HS-5 (cell line): ENCODE results near the gene MPPED1.

ENCODE experiments used
- DNase-seq: peaks from one replicate; pipeline ENCODE4 v3.0.0-alpha.2; 2012; ENCODE audit warnings: low read depth

MPPED1 gene

DNA sequence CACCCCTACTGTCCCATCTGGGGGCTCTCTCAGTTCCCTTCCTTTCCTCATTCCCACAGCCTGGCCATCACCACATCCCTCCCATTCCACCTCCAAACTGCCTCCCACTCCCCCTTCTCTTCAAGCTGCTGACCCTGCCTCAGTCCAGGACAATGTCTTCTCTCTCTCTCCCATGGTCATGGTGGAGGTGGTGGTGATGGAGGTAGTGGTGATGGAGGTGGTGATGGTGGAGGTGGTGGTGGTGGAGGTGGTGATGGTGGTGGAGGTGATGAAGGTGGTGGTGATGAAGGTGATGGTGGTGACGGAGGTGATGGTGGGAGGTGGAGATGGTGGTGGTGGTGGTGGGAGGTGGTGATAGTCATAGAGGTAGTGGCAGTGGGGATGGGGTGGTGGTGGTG lies 87.0 kb downstream of the MPPED1 start:
- no peak for DNase-seq

DNA sequence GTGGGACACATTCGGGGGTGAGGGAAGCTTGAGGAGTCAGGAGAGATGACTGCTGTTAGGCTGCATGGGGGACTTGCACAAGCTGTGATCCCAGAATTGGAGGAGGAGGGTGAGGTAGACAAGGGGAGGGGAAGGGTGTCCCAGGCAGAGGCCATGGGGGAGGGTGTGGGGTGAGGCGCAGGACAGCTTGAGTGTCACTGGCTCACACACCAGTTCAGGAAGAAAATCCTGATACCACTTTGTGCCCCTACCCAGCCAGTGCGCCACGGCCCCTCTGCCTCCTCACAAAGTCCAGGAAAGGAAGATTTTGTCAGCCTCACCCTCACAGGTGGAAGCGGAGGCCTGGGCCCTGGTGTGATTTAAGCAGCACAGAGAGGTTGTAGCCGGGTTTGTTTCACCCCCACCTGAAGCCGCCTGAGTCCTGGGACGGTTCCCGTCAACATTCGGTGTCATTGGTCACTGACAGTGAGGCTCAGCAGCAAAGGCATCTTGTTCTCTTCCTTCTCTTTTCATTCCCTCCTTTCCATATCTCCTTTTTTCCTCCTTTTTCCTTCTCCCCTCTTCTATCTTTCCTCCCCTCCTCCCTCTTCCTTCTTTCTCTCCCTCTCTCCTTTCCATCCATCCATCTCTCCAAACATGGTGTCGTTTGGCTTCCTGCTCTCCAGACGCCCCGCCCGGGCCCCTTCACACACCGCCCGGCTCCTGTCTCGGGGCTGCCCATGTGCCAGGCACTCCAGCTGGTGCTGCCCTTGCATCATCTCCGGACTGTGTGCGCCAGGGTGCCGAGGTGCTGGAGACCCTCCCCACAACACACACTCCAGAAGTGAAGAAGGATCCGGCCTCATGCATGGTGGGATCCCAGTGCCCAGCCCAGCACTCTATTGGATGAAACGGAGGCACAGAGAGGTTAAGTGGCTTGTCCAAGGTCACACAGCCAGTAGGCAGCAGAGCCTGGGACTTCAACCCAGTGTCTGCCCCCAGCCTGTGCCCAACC lies 89.3 kb downstream of the MPPED1 start:
- DNase-seq = no peak

DNA sequence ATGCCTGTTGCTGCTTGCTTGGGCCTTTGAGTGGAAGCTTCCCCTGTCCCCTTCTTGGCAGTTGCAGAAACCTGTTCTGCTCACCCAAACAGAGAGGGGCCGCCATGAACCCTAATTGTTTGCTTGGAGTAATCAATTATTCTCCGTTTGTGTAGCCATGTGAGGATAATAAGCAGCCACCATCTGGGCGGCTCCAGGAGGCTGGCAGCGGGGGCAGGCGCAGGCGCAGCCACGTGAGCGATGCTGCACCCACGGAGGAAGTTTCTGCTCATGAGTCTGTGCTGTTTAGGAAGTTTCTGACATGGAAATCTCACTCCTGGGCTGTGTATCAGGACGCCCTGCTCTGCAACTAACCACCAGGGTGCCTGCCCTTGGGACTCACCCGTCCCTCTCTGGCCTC lies 90.1 kb downstream of the MPPED1 start:
- no peak for DNase-seq

DNA sequence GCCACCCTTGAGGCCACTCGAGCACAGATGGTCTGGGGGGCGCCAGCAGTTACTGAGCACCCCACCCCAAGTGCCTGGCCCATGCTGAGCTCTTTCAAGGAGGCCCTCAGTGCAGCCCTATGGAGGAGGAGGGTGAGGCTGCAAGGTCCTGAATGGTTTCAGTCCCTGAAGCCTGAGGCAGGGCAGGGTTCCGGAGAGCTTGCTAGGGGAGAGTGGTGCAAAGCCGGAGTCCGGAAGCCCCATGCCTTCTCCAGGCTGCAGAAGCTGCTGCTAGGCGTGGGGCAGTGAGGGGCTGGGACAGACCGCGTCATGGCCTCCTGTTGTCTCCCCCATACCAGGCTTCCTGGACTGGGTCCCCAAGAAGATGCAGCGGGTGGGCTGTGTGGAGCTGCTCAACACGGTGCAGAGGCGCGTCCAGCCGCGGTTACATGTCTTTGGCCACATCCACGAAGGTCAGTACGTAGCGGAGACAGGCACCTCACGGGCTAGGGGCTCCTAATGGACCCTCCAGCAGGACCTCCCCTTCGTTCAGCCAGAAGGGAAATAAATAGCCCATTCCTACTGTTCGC lies 90.6 kb downstream of the MPPED1 start:
- DNase-seq = no peak

DNA sequence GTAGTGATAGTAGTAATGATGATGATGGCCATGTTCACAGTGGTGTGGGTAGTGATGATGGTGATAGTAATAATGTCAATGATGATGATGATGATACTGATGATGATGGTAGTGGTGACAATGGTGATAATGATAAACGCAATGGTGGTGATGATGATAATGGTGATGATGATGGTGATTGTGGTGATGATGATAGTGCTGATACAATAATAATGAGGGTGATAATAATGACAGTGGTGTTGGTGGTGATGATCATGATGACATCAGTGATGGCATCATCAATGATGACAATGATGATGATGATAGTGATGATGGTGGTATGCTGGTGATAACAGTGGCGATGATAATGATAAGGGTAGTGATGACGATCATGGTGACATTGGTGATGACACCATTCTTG lies 92.3 kb downstream of the MPPED1 start:
- DNase-seq = no peak

DNA sequence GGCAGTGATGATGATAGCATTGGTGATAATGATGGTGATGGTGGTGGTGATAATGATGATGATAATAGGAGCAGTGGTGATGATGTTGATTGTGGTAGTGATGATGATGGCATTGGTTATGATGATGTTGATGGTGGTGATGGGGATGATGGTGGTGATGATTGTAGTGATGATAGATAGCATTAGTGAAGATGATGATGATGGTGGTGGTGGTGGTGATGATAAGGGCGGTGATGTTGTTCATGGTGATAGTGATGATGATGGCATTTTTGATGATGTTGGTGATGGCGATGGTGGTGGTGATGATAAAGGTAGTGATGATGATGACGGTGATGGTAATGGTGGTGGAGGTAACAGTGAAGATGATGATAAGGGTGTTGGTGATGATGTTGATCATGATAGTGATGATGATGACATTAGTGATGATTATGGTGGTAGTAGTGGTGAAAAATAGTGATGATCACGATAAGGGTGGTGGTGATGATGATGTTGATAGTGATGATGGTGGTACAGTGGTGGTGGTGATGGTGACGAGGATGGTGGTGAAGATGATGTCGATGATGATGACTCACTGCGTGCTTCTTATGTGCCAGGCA lies 93.0 kb downstream of the MPPED1 start:
- no peak for DNase-seq

DNA sequence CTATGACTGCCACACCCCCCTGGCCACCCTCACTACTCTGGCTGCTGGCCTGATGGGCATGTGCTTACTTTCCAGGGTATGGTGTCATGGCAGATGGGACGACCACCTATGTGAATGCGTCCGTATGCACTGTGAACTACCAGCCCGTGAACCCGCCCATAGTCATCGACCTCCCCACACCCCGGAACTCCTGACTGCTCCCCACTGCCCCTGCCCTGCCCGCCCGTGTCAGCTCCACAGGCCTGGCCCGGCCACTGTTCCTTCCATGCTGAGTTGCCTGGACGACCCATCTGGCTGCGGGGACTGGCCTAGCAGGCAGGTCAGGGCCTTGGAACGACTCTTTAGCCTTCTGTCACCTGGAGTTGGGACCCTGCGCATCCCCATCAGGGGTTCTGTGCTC lies 93.6 kb downstream of the MPPED1 start:
- DNase-seq = no peak

DNA sequence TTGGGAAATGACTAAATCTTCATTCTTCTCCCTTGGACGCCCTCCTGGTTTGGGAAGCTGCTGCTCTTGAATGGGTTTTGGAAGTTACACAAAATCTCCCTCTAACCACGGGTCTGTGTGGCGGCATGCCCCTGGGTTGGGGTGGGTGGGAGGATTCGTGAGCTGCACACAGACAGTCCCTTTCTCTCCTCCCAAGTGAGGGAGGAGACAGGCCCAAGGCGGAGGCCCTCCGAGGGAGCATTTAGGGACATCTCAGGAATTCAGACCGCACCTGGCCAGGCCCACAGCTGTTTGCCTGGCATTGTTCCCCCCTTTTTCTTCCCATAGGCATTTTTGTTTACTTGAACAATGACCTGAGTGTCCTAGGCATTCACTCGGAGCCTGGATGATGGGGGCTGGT lies 94.1 kb downstream of the MPPED1 start:
- no peak for DNase-seq

DNA sequence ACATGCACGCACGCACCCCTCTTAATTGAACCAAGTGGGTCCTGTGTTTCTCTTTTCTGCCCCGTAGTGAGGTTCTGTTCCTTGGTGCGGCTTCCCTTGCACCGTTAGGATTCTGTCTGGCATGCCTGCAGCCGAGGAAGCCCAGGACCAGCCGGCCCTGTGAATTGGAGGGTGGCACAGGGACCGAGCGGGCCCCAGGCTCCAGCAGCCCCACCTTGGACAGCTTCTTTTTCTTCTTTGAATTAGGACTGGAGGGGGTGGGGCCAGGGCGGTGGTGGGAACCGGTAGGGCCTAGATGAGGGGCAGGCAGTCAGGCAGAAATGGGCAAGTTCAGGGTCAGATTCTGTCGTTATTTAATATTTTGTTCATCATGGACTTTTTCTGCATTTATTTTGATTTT lies 94.7 kb downstream of the MPPED1 start:
- DNase-seq = no peak

DNA sequence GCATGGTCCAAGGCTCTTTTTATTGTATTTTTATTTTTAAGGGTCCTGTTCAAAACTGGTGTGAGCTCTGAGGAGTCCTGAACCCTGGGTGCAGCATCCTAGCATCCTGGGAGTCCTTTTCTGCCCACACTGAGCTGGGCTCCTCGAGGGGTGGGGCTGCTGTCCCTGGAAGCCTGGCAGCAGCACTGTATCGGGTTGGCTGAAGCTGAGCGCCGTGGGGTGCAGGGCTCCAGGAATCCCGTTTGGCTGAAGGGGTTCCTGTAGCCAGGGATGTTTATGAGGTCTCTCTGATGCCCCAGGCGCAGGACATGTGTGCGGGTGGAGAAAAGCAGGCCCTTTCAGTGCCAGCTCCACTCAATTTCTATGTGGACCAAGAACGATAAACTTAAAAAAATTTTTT lies 95.4 kb downstream of the MPPED1 start:
- no peak for DNase-seq

DNA sequence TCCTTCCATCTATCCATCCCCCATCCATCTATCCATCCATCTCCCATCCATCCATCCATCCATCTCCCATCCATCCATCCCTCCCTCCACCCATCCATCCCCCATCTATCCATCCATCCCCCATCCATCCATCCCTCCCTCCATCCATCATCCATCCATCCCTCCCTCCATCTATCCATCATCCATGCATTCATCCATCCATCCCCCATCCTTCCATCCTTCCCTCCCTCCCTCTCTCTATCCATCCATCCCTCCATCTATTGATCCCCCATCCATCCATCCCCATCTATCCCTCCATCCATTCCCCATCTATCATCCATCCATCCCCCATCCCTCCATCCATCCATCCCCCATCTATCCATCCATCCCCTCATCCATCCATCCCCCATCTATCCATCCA lies 96.7 kb downstream of the MPPED1 start:
- DNase-seq = no peak

DNA sequence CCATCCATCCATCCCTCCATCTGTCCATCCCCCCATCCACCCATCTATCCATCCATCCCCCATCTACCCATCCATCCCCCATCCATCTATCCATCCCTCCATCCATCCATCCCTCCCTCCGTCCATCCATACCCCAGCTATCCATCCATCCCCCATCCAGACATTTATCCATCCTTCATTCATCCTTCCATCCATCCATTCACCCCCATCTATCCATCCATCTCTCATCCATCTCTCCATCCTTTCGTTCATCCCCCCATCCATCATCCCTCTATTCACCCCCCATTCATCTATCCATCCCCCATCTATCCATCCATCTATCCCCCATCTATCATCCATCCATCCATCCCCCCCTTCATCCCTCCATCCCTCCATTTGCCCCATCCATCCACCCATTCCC lies 97.5 kb downstream of the MPPED1 start:
- no peak for DNase-seq

DNA sequence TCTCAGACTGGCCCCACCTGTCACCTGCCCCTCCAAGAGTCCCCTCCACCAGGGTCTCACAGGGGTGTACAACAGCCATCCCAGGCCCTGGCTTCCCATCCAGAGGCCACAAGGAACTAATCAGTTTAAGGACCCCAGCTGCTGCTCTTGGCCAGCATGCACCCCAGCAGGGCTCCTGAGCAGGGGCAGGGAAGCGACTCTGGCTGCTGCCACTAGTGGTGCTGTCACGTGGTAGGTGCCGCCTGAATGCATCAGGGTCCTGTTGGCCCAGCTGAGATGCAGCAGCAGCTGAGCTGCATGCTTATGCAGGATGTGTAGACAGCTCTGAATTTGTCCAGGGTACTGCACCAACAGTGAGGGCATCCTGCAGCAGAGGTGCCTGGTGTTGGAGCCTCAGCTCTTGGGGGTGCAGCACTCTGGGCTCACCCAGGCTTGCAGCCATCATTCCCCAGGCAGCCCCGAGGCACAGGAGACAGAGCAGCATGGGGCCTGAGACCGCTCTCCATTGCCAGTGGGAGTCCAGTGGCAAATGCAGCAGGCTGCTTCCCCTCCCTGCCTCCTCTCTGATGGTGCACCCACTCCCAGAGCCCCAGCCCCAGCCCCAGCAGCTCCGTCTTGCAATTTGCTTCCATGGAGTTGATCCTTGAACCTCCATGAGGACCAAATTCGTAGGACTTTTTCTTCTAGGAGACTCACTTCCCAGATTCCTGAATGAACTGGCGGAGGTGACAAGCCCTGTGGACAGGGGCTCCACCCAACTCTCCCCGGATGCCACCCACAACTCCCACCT lies 98.7 kb downstream of the MPPED1 start:
- DNase-seq = no peak

DNA sequence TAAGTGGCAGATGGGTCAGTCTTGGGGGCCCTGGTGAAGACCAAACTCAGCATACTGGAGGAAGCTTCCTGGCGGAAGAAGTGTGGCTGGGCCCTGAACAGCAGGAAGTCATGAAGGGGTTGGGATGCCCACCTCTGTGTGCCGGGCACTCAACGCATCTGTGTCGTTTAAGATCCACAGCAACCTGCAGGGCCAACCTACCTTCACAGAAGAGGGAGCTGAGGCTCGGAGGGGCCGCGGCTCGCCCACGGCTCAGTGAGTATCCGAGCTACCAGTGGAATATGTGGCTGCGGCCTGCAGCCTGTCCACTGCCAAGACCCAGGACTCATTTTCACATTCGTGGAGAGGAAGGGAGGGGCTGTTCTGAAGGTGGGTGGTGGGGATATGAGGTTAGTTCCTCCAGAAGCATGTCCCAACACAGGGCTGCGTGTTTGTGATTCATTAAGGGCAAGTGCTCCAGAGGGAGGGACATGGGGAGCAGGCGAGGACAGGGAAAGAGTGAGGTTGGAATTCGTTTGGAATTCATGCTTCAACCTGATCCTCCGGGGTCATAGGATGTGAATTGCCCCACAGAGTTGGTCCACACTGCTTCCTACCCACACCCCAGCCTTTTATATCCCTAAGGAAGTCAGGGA lies 99.6 kb downstream of the MPPED1 start:
- no peak for DNase-seq

DNA sequence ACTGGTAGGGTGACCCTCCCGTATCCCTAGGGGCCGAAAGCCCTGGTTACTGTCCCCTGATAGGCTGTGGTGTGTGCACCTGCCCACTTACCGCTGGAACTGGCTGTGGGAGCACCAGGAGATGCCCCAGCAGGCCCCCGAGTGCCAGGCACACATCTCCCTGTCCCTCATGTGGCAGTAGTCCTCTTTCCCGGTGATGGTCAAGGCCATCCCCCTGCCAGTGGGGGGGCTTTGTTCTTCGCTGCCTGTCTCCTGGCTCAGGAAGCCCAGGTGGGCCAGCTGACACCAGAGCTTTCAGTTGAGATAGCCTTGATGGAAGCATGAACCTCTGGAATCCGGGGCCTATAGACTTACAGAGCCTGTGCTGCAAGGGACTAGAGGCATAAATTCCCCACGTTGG lies 100.5 kb downstream of the MPPED1 start:
- DNase-seq = no peak

DNA sequence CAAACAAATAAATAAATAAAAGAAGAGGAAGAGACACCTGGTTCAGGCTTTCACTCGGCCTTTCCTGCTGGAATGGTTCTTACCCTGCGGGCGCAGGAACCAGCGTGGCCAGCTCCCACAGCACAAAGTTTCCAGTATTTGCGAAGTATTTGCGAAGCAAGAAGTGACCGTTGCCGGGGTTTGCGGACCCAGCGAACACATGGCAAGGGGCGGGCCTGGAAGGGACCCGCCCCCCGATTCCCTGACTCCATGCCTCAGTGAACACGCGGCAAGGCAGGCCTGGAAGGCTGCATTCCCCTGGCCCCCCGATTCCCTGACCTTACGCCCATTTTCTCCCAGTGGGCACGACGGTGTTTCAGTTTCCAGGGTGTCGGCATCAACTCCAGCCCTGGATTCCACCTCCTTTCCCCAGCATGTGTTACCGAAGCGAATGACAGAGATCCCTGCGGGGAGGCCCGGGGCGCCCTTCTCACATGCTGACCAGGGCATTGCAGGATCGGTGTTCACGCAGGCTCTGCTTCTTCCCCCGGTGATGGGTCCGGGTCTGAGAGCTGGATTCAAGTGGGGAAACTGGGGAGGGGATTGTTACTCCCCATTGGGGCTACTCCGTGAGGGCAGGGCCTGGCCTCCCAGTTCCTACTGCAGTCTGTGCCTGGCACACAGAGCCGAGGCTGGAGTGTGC lies 102.8 kb downstream of the MPPED1 start:
- no peak for DNase-seq

DNA sequence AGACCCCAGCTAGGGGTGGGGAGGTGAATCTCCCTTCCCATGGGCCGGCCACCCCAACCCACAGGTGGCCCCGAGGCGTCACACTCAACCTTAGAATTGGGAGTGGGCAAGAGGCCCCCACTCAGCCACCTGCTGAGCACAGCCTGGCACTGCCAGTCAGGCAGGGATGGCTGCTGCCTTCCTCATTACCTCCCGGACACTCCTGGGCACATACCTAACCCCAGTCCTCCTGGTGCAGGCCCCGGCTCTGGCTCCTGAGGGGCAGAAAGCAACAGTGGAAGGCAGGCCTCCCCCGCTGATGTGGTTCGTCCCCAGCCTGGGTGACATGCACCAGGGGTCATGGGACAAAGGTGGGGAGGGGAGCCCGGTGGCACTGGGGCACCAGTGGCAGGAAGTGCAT lies 103.6 kb downstream of the MPPED1 start:
- DNase-seq = no peak

DNA sequence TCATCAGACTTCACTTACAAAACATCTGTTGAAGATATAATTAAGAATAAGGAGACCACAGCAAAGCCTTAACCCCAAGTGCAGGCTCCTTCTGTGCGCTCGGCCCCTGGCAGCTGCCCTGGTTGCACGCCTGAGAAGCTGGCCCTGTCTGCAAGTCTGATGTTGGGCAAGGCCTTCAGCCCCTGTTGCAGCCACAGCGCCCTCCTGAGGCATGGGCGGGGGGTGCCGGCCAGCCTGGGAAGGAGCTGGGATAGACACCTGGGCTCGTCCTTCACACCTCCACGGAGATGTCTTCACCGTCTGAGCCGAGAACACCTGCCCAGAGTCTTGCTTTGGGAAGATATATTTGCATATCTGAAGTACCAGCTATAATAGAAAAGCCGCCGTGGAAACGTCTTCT lies 104.1 kb downstream of the MPPED1 start:
- no peak for DNase-seq

DNA sequence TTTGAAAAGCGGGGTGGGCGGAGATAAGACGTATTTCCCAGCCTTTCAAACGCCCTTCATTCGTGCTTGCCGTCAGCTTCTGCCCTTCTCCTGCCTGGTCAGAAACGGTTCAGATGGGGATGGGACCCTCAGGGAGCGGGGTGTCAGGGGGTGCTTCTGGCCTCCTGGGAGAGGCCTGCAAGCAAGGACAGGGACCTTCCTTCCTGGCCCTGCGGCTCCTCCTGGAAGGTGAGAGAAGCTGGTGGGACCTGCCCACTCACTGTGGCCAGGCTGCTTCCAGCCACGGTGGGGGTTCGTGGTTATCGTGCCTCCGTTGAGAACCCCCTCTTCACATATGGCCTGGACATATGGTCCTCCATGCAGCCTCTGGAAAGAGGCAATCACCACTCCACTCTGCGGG lies 104.6 kb downstream of the MPPED1 start:
- DNase-seq = no peak

DNA sequence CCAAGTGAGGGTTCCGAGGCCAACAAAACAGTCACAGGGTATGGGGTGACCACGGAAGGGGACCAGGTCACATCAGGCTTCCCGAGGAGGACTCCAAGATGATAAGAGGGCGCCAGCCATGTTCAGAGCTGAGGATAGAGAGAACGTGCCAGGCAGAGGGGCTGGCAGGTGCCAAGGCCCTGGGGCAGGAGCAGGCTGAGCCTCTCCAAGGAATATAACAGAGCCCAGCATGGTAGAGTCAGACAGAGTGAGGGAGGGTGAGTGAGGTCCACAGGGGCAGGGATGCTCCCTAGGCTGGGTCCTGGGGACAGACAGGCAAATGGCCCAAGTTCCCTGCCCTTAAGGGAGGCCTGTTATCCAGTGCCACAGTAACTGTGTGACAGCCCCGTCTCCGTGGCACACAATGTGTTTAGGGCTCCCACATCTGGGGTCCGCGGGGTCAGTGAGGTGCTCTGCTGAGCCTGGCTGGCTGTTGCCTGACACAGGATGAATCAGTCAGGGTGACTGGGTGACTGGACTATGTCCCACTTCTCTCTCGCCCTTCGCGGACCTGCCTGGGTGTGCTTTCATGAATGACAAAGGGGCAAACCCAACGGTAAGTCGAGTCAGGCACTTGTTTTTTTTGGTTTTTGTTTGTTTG lies 105.3 kb downstream of the MPPED1 start:
- DNase-seq = no peak

DNA sequence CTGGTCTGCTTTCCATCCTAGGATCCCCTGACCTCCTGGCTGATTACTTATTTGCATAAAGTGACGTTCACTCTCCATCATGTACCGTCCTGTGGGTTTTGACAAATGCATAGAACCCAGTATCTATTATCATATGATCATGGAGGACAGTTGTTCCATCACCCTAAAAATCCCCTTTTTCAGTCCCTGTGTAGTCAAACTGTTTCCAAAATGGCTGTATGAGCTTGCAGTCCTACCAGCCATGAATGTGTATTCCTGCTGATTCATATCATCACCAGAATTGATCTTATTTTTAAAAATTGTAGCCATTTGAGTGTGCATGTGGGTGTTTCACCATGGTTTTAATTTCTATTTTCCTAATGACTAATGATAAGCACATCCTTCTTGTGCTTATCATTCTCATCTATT lies 108.8 kb downstream of the MPPED1 start:
- DNase-seq = no peak
